NCI-H774 (cell line): ENCODE data around the gene BNC2.
"Not testable (repeated sequence)": the region's sequence is repeated elsewhere in the genome, so short reads cannot be mapped to it uniquely, and the experiment has no call there.

ENCODE experiments used
- DNase-seq: peaks from one replicate; lab custom pipeline; 2025; lab: John Stamatoyannopoulos, UW

BNC2 gene

DNA sequence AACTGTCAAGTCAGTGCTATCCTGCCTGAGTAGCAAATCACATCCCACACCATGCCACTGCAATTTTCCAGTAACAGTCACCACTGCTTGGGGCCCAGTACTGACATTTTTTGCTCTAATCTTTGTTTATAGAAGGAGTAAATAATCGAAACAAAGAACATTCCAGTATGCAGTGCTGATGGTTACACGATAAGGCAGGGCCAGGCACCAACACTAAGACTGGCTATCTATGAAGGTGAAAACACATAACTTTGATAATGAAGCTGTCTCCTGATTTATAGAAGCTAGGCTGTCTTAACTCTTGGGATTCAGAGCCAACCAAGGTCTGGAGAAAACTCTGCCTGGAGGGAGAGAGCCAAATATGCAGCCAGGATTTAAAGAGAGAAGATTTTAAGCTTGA, 365.3 kb downstream of the BNC2 start:
- no peak for DNase-seq

DNA sequence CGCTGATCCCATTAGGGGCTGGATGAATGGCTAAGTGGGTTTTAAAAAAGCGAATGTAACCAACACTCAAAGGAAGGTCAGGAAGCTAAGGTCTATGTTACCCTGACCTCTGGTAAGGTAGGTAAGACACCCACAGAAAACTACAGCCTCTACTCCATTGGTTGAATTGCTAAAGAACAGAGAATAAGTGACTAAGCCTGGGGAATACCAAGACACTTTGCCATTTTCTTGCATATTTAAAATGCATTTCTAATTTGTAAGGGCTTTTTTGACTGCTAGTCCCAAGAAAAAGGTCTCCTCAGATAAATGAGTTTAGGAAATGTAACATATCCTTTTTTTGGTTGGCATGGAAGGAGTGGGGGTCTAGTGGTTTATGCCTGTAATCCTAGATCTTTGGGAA, 368.7 kb downstream of the BNC2 start:
- no peak for DNase-seq

DNA sequence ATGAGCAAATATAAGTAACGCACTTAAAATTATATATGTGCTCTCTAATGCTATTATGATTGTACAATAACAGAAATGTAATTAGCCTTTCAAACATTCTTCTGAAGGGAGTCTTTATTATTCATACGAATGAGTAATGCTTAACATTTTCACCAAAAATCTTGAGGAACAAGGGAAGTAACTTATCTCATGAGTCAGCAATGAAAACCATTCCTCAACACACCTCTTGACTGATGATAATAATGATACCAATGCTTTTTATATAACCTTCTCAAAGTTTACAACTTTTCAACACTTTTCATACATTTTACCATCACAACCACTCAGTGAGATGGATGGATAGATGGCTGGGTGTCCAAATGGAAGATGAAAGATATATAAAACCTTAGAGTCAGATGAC, 369.3 kb downstream of the BNC2 start:
- DNase-seq: no peak

DNA sequence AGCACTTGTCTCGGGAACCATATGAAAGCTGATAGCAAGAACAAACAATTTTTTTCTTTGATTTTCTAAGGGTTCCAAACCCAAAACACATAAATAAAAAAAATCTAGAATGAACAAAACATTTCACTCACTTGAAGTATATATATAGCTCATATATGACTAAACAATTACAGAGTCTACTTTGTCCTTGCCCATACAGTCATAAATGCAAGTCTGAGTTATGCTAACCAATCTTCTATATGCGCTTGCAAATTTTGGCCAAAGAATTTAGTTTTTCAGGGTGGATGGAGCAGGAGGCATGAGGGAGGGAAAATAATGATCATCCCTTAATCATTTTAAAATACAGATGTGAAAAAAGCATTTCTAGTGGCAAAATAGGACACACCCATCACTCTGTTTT, 370.1 kb downstream of the BNC2 start:
- no peak for DNase-seq

DNA sequence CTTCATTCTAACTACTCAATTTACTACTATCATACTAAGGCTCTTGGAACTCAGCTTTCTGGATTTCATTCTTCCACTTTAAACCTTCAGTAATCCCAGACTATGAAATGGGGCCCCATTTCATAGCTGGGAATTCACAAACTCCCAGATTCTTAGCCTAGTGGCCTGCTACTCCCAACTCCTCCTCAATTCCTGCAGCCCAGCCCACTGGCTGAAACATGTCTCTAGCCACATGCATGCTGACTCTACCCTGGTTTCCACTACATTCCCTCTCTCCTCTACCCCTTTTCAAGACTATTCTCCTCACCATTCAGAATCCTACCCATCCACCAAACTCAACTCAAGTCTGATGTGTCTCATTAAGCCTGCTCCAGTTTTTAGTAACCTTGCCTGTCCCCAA, 370.6 kb downstream of the BNC2 start:
- no peak for DNase-seq

DNA sequence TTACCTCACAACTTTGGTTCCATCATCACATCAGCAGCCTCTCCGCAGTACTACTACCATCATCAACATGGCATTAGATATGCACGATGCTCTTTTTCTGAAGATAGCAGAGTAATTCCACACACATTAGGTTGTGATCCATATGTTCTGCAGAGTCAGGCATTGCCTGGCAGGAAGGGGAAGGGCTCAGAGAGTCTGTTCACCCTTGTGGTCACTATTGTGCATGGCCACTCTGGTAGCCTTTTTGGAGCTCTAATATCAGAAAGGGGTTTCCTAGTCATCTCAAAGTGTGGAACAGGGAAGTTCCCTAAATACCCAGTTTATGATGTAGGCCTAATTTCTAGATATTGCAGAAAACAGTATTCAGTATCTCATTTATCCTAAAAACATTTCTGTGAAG, 373.6 kb downstream of the BNC2 start:
- DNase-seq: no peak

DNA sequence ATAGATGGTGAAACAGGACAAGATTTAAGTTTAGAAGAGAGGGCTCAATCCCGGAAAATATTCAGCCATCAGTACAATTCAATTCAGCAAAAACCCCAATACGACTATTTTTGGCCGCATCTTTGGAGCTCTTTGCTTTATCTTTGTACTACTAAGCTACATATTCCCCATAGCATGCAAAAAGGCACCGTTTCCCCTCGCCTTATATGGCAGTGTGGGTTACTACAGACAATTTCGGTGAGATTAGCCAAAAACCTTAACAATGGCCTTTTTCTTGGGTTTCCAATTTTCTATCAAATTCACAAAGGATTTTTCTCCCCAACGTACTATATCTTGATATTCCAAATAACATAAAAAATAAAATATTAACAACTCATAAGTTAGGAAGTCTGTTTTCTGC, 382.6 kb downstream of the BNC2 start:
- no peak for DNase-seq

DNA sequence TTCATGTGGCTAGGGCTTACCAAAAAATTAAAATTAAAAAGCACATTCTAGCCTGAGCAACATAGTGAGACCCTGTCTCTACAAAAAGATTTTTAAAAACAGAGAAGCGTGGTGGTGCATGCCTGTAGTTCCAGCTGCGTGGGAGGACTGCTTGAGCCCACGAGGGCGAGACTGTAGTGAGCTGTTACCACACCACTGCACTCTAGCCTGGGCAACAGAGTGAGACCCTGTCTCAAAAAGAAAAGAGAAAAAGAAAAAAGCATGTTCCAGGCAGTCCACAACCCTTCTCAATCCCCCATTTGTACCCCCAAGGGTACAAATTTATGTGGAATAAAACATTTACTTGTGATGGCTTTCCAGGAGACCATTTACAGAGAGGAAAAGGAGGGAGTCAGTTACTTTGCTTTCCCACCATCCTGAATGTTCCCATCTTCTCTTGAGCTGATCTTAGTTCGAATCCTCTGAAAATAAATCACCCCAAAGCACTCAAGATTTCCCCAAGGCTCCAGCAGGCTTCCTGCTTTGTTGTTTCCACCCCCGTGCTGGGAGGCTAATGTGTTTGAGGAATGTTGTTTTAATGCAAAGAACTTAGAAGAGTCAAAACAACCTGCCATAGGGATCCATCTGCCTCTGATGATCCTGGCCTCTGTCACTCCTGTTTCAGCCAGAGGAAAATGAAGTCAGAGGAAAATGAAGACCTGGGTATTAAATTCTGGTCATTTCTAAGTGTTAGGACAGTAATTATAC, 384.7 kb downstream of the BNC2 start:
- DNase-seq: no peak

DNA sequence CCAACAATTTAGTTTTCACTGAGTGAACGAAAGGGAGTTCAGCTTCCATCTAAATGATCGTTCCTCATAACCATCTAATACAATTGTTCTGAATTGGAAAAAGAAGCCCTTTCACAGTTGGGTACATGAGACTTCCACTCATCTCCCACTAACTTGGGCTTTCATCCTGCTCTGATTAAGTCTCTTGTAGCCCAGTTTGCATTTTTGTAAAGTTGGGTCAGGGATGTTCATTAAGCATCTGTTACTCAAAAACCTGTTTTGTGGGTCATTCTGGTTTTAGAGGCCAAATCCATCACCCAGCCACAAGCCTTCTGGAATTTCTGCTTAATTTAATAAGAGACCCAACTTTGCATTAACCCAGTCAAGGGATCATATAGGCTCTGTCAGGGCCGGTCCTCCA, 385.3 kb downstream of the BNC2 start:
- no peak for DNase-seq

DNA sequence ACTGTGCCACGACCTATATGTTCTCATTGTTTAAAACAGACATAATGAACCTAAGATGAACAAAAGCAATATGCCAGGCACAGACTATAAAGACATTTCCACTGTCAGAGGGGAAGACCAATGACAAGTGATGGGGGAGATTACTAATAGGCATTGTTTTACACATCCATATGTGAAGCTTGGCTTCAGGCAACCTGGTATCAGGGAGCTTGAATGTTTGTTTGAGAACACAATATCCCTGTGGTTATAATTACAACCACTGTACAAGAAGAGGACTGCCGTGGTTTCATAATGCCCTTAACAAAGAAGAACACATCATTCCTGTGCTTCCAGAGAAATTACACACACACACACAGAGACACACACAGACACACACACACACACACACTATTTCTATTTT, 385.7 kb downstream of the BNC2 start:
- no peak for DNase-seq

DNA sequence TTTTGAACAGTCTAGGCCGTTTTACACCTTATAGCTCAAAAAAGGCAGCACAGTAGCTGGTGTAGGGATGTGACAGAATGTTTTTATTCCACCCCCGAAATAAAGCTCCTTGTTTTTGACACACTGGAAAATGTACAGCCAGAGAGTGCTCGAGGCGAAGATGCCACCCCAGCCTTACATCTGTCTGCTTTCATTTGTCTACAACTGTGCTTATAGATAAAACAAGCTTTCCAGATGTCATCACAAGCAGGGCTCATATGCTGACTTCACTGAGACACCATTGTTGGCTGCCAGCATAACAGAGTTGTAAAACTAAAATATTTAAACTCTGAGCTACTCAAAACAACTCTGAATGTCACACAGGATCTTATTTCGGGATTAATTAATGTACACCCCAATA, 386.3 kb downstream of the BNC2 start:
- DNase-seq: no peak

DNA sequence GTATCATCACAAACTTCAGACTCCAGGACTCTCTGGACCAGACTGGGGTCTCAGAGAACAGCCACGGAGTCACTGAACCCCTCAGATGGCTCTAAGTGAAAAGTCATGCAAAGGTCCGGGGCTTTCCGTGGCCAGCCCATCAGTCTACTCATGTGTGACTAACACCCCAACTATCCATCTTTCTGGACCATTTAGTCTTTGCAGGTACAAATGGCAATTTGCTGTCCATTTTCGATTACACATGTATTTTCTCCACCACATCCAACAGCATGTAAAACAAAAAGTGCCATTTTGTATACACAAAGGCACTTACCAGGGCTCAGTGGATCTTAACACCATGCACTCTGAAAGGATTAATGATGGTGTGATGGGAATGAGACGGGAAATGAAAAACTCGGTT, 387.7 kb downstream of the BNC2 start:
- DNase-seq: no peak

DNA sequence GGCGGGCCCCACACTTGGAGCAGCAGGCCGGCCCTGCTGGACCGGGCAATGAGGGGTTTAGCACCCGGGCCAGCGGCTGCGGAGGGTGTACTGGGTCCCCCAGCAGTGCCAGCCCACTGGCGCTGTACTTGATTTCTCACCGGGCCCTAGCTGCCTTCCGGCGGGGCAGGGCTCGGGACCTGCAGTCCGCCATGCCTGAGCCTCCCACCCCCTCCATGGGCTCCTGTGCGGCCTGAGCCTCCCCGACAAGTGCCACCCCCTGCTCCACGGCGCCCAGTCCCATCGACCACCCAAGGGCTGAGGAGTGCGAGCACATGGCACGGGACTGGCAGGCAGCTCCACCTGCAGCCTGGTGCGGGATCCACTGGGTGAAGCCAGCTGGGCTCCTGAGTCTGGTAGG, 389.9 kb downstream of the BNC2 start:
- DNase-seq: not testable (repeated sequence)

DNA sequence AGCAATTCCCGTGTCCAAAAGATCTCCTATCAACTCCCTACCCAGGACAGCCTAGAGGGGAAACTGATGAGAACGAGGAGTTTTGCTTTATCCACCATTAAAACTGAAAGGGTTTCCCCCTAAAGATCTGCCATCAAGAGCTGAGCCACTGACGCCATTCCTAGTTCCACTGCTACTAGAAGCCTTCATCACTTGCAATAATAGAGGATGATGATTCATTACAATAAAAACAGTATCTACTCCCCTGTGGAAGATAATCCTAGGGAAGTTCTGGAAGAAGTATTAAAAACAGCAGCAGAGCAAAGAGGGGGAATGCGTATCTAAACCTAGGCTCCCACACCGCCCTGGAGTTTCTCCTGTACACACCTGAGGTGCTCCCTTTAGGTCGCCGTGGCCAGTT, 394.5 kb downstream of the BNC2 start:
- DNase-seq: no peak

DNA sequence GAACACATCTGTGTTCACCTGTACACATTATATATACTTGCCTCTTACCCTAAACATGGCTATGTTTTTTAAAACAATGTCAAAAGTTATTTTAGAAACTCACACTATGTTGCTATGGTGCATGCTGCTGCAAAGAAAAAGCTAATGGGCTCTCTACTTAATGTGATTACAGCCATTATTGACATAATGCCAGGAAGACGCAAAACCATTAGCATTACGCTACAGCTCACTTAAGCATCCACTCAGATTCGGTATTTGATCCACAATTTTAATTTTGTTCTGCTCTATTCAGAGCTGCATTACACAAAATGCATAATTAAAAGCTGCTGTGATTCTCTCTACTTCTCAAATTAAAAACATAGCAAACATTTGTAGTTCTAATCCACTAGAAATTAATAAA, 395.2 kb downstream of the BNC2 start:
- peak; percentile 9 for DNase-seq

DNA sequence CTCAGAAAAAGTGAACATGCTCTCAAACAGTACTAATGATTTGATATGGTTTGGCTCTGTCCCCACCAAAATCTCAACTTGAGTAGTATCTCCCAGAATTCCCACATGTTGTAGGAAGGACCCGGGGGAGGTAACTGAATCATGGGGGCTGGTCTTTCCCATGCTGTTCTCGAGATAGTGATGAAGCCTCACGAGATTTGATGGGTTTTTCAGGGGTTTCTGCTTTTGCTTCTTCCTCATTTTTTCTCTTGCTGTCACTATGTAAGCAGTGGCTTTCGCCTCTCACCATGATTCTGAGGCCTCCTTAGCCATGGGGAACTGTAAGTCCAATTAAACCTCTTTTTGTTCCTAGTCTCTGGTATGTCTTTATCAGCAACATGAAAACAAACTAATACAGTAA, 401.3 kb downstream of the BNC2 start:
- no peak for DNase-seq

DNA sequence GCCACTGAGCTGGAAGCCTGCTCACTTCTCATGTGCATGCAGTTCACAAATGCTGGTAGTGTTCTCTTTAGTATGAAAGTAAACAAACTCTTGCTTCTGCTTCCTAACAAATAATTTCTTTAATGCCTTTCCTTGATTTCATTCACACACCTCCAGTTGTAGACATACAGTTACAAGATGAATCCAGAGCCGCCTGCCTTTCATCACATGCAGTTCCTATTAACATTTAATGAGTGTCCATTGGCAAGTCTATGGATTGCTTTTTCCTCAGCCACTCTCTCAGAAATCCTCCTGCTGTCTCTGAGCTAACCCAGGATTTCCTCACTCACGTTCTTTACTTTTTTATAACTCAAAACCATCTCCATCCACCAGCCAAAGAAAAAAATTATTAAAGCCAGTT, 408.6 kb downstream of the BNC2 start:
- no peak for DNase-seq

DNA sequence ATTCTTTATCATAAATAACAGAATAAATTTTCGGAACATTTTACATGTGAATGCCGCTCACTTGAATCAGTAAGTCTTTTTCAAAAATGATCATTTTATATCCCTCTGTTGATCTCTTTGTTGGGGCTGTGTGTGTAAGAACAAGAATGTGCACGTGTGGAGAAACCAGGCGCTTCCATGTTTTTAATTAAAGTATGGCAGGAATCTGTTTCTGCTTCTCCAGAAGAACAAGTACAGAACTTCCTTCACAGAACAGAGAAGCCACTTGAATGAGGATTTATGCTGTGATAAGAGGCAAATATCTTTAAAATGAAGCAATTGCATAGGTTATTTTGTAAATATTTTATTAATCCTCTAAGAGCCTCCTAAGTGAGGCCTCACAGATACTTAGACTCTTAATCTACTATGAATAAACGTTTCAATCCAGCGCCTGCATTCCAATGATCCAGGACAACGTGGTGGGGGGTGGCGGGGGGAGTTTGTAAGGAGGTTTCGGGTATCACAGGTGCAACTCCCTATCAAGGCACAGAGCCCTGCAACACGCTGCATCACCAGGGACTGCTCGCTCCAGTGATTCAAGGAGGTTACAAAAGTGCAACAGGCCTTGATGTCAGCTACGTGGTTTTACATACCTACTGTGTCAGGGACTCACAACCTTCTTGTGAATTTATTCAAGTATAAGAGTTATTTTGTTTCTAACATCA, 409.2 kb downstream of the BNC2 start:
- no peak for DNase-seq

DNA sequence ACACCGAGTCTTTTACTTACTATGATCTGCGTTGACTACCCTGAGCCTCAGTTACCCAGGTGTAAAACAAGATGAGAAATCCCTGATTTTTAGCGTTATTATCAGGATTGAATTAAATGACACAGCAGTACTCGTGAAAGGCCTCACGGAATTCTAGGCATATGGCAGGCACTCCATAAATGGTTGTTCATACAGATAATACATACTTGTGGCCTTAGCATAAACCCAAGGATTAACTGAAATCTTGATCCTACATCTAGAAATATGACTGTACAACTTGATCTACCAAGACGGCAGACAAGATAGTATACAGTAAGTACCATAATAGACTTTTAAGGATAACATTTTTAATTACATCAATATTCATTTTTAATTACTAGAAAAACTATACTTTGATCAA, 409.8 kb downstream of the BNC2 start:
- no peak for DNase-seq

DNA sequence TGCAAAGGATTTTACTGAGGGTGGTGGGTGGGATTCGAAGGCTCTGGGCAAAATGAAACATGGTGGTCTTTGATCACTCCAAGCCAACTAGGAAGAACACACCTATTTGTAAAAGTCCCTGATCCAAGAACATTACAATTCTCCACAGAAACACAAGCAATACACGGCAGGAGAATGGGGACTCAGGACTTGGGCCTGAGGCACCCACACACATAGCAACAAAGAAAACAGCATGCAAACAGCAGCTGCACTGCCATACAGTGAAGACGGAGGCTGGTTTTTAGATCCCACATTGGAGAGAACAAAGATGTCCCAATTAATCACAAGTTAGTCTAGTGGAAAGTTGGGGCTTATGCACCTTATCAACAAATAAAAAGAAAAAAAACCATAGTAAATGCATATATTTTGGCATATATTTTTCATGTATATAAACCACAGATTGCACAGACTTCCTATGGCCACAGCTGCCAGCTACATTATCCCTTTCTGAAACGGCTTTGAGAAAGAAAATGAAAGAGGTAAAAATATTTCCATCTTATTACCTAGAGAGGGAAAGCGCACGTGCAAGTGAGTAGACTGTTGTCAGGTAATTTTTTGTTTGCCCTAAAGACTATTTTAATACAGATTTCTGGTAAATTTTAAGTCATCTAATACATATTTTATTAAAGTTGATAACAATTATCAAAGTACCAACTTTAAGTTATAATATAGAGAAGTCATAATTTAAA, 410.9 kb downstream of the BNC2 start:
- no peak for DNase-seq

DNA sequence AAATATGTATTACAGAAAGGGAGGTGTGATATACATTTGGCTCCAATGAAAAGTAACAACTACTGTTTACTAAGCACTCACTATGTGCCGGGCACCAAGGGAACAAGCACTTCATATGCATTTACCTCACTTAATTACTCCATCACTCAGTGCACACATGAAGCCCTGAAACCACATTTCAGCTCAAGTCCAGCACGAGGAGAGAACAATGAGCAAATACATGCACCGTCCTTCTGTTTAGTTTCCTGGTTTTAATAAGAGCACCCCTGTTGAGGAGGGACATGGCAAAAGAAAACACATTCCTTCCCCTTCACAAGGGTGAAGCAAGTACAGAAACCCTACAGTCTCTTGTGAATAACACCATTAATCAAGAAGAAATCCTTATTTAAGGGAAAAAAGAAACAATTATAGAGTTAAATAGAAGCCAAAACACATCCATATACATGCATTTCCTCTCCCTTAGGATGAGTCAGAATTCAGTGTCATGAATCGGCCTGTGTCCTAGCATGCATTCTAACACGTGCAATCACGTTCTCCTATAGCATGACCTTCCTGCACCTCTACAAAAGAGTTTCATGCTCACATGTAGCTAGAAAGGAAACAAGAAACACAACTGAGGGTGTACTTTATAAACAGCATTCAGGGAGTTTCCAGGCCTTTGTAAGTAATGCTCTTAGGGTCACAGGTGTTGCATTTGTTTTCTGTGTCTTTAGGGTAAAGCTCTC, 411.6 kb downstream of the BNC2 start:
- DNase-seq: peak; percentile 9

DNA sequence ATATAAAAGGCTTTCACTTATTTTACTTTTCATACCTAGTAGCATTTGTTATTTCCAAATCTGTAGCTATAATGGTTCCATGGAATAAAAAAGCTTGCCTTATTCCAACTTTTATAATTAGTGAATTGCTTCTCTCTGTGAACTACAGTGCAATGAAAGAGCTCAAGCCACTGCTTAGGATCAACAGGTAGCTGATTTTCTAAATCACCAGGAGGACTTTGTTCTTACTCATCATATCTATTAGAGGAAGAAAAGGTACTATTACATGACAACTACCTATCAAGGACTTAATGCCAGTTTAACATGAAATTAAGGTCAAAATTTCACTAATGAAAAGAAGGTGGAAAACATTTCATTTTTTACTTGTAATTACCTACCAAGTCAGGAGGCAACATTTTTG, 414.6 kb downstream of the BNC2 start:
- DNase-seq: no peak

DNA sequence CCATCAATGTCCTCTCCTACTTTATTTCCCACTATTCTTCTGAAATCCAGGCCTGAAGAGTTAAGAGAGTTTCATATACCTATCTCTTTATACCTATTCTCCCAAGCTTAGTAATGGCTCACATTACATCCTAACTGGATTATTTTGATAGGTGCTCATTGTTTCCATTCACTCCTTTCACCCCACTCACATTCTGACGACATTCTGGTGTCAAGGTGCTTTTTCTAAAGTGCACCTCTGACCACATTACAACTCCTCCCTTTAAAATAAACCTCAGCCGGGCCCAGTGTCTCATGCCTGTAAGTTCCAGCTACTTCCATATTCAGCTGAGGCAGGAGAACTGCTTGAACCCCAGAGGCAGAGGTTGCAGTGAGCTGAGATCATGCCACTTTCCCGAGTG, 417.1 kb downstream of the BNC2 start:
- no peak for DNase-seq
